GM12878 (cell line): ENCODE measurements around the gene ANKRD33B. TPM values are rescaled to one million over a fixed set of nuclear protein-coding genes. Genes with fewer than 3 reads are reported as not detected.

ENCODE experiments used
- ATF7 ChIP-seq: fragments of 450-650 bp; IDR thresholded peaks from 2 replicates; pipeline ENCODE4 v1.6.1; 2016; ENCODE audit warnings: low read depth, mild to moderate bottlenecking
- BACH1 ChIP-seq: fragments of 450-650 bp; IDR thresholded peaks from 2 replicates; pipeline ENCODE4 v1.6.1; 2017; ENCODE audit warnings: mild to moderate bottlenecking, borderline replicate concordance
- BCL11A ChIP-seq: IDR thresholded peaks from 2 replicates; pipeline ENCODE4 v1.6.1; 2011; ENCODE audit warnings: low read depth, low read length
- CBFB ChIP-seq: IDR thresholded peaks from 2 replicates; pipeline ENCODE4 v1.6.1; 2016; ENCODE audit warnings: antibody characterized with exemption, low read depth
- CHD2 ChIP-seq: IDR thresholded peaks from 2 replicates; pipeline ENCODE4 v1.6.1; 2011; ENCODE audit warnings: low read depth, low read length, improper control_type of control experiment, borderline replicate concordance
- CREB1 ChIP-seq: IDR thresholded peaks from 2 replicates; pipeline ENCODE4 v1.6.1; 2012; ENCODE audit warnings: low read depth, mild to moderate bottlenecking, inconsistent platforms
- FOXK2 ChIP-seq: fragments of 450-650 bp; IDR thresholded peaks from 2 replicates; pipeline ENCODE4 v1.6.1; 2017; ENCODE audit warnings: mild to moderate bottlenecking, moderate library complexity
- GATAD2B ChIP-seq: fragments of 450-650 bp; conservative IDR thresholded peaks from 2 replicates; pipeline ENCODE4 v1.6.1; 2017; ENCODE audit warnings: low read depth, mild to moderate bottlenecking, moderate library complexity
- IKZF2 ChIP-seq, 2 experiments: fragments of 450-650 bp; IDR thresholded peaks; 2 replicates each; pipeline ENCODE4 v1.6.1; 2017; ENCODE audit warnings: mild to moderate bottlenecking in 2 of 2, moderate library complexity in 2 of 2
- IRF4 ChIP-seq: IDR thresholded peaks from 2 replicates; pipeline ENCODE4 v1.6.1; 2011; ENCODE audit warnings: low read depth, low read length
- JUNB ChIP-seq: IDR thresholded peaks from 2 replicates; pipeline ENCODE4 v1.6.1; 2016; ENCODE audit warnings: antibody characterized with exemption, mild to moderate bottlenecking
- LARP7 ChIP-seq: fragments of 450-650 bp; IDR thresholded peaks from 2 replicates; pipeline ENCODE4 v1.6.1; 2017; ENCODE audit warnings: mild to moderate bottlenecking
- MTA2 ChIP-seq: fragments of 450-650 bp; IDR thresholded peaks from 2 replicates; pipeline ENCODE4 v1.6.1; 2016; ENCODE audit warnings: low read depth, mild to moderate bottlenecking, moderate library complexity
- NFXL1 ChIP-seq: fragments of 450-650 bp; IDR thresholded peaks from 2 replicates; pipeline ENCODE4 v1.6.1; 2017; ENCODE audit warnings: antibody characterized with exemption, mild to moderate bottlenecking, borderline replicate concordance
- NFYB ChIP-seq: IDR thresholded peaks from 2 replicates; pipeline ENCODE4 v1.6.1; 2011; ENCODE audit warnings: low read depth, mild to moderate bottlenecking, low read length, improper control_type of control experiment, moderate library complexity; ENCODE audit not compliant: insufficient read depth
- NR2F1 ChIP-seq: fragments of 450-650 bp; conservative IDR thresholded peaks from 2 replicates; pipeline ENCODE4 v1.6.1; 2017; ENCODE audit warnings: mild to moderate bottlenecking
- PRDM15 ChIP-seq: fragments of 450-650 bp; formaldehyde crosslinking; IDR thresholded peaks from 2 replicates; pipeline ENCODE4 v1.4.0; 2020; ENCODE audit warnings: mild to moderate bottlenecking, moderate library complexity
- RUNX3 ChIP-seq: IDR thresholded peaks from 2 replicates; pipeline ENCODE4 v1.6.1; 2012; ENCODE audit warnings: low read length, inconsistent platforms
- SMARCA5 ChIP-seq: fragments of 450-650 bp; IDR thresholded peaks from 2 replicates; pipeline ENCODE4 v1.6.1; 2017; ENCODE audit warnings: mild to moderate bottlenecking
- SPI1 ChIP-seq: IDR thresholded peaks from 2 replicates; pipeline ENCODE4 v1.6.1; 2011; ENCODE audit warnings: low read depth, mild to moderate bottlenecking, low read length, moderate library complexity, borderline replicate concordance; ENCODE audit not compliant: insufficient read depth
- ZNF384 ChIP-seq: IDR thresholded peaks from 2 replicates; pipeline ENCODE4 v1.6.1; 2012; ENCODE audit warnings: low read depth, mild to moderate bottlenecking, low read length, improper control_type of control experiment, borderline replicate concordance
- polyA plus RNA-seq, 11 experiments: library from polyadenylated mRNA; depleted of rRNA in 4 of 11; unstranded in 6 of 11; stranded (reverse) in 5 of 11; fragments of >200 nt; fragmentation: Nextera tagmentation in 4 of 11; fragmentation: Illumina TruSeq in 1 of 11; extraction: Ambion mirVana in 4 of 11; extraction: Trizol in 1 of 11; gene quantifications; 1 replicate in 1 of 11; 2 replicates in 10 of 11; pipeline versions ENCODE4 v1.2.1 to v1.2.3, GENCODE V29; 2011 to 2016; ENCODE audit warnings: inconsistent platforms in 2 of 11, missing spikeins in 2 of 11, low read depth in 1 of 11
- total RNA-seq, 4 experiments: library from RNA; depleted of rRNA in 3 of 4; stranded (reverse); fragments of >200 nt in 3 of 4; fragmentation: Illumina TruSeq in 1 of 4; extraction: Trizol in 1 of 4; gene quantifications; 2 replicates each; pipeline versions ENCODE4 v1.2.1 to v1.2.3, GENCODE V29; 2013 to 2021
- TF ChIP-seq, protein P1 (sequence below): fragments of 450-650 bp; formaldehyde crosslinking; IDR thresholded peaks from 2 replicates; pipeline ENCODE4 v1.4.0; 2022; ENCODE audit warnings: mild to moderate bottlenecking, moderate library complexity

ANKRD33B gene
- total and polyA plus RNA-seq, 10 of the 15 experiments (the other 5 are each of a cell fraction or from before 2014, with no cell fraction given), result 4.9 to 61.6 (median 15.6) TPM

DNA sequence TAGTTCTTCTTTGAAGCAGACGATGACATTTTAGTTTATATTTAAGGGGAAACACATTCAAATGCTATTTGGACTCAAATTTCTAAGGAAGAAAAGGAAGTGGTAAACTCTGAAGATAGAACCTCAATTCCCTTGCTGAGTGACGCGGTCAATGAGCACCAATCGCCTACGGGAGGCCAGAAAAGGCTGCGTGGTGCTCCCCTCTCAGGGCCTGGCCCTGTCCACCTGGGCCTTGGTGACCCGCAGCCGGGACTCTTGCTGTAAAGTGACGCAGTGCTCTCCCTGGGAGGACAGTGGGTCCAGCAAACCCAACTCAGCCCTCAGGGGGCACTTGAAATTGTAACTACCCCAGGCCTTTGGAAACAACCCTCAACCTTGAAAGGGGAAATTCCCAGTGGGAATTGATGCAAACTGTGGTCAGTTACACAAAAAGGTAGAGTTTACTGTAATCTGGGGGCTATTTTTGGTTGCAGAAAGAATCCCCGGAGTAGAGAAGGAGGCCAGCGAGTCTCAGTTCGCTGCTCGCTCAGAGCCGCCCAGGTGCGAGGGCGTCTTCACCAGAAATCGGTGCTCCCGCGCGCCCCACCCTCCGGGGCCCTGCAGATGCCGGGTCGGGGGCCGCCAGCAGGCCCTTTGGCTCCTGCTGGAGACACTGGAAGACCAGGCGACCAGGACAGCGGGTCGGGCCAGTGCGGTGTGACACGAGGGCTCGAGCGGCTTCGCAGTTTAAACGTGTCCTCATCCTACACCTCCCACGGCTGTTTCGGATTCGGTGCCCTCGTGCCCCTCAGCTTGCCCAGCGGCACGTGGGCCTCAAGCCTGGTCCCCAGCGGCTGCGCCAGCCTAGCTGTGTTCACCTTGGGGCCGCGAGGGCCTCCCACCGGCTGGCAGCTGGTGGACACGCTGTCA is 1.4 kb upstream of the ANKRD33B start (continued):
- TF ChIP-seq ZNF384, result no peak
- peak; percentile 90; the same call in 1 of the 2 replicates for TF ChIP-seq LARP7
- TF ChIP-seq BACH1, result peak; percentile 23
- TF ChIP-seq PRDM15 (CRISPR knock-in tag), result 0 out of 2 replicates have a peak, but pooled peaks have one; percentile 43
- 0 out of 2 replicates have a peak, but pooled peaks have one; percentile 8 for TF ChIP-seq IRF4
- TF ChIP-seq ATF7, result peak; percentile 49; the same call in 1 of the 2 replicates
- TF ChIP-seq NFYB, result peak; percentile 71; the same call in 1 of the 2 replicates
- TF ChIP-seq MTA2, result peak; percentile 75
- TF ChIP-seq, protein P1, sequence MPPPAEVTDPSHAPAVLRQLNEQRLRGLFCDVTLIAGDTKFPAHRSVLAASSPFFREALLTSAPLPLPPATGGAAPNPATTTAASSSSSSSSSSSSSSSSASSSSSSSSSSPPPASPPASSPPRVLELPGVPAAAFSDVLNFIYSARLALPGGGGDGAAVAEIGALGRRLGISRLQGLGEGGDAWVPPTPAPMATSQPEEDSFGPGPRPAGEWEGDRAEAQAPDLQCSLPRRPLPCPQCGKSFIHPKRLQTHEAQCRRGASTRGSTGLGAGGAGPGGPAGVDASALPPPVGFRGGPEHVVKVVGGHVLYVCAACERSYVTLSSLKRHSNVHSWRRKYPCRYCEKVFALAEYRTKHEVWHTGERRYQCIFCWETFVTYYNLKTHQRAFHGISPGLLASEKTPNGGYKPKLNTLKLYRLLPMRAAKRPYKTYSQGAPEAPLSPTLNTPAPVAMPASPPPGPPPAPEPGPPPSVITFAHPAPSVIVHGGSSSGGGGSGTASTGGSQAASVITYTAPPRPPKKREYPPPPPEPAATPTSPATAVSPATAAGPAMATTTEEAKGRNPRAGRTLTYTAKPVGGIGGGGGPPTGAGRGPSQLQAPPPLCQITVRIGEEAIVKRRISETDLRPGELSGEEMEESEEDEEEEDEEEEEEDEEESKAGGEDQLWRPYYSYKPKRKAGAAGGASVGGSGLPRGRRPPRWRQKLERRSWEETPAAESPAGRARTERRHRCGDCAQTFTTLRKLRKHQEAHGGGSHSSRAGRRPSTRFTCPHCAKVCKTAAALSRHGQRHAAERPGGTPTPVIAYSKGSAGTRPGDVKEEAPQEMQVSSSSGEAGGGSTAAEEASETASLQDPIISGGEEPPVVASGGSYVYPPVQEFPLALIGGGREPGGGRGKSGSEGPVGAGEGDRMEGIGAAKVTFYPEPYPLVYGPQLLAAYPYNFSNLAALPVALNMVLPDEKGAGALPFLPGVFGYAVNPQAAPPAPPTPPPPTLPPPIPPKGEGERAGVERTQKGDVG (CRISPR knock-in tag), result no peak
- peak; percentile 79 for TF ChIP-seq CBFB
- peak; percentile 39; the same call in 1 of the 2 replicates for TF ChIP-seq CHD2
- TF ChIP-seq FOXK2, result no peak
- TF ChIP-seq JUNB, result peak; percentile 71
- TF ChIP-seq IKZF2 (IDR thresholded peaks at IDR 0.05), result peak; percentile 92 to 93
- peak; percentile 89; the same call in 1 of the 2 replicates for TF ChIP-seq NFXL1
- peak; percentile 84 for TF ChIP-seq BCL11A
- TF ChIP-seq SMARCA5, result 0 out of 2 replicates have a peak, but pooled peaks have one; percentile 17
- TF ChIP-seq SPI1, result peak; percentile 63; the same call in 1 of the 2 replicates
- peak; percentile 97 for TF ChIP-seq RUNX3
- peak; percentile 75 for TF ChIP-seq CREB1
- TF ChIP-seq GATAD2B, result peak; percentile 73
- peak; percentile 52 for TF ChIP-seq NR2F1
